SKM-1 treated with dmso at 0.1 percent for 144 hours (cell line): ENCODE results near the gene ASIC5.

Experiments
- DNase-seq: peaks from one replicate; lab custom pipeline; 2025; ENCODE audit not compliant: unreplicated experiment; lab: John Stamatoyannopoulos, UW

ASIC5 gene

GRCh38 chr4:155881555-155881954 lies 15.5 kb upstream of the ASIC5 start:
- no peak for DNase-seq

- DNase-seq = no peak
Observed at GRCh38 chr4:155879767-155880166, 13.7 kb upstream of the ASIC5 start.

- no peak for DNase-seq
Observed at GRCh38 chr4:155878611-155879010, 12.5 kb upstream of the ASIC5 start.

- DNase-seq = no peak
Observed at GRCh38 chr4:155877971-155878370, 11.9 kb upstream of the ASIC5 start.

- DNase-seq = no peak
Observed at GRCh38 chr4:155875878-155876277, 9.8 kb upstream of the ASIC5 start.

GRCh38 chr4:155855897-155856296 lies 10.2 kb downstream of the ASIC5 start:
- DNase-seq = no peak

GRCh38 chr4:155854582-155855226 lies 11.4 kb downstream of the ASIC5 start:
- no peak for DNase-seq

- no peak for DNase-seq
Observed at GRCh38 chr4:155853189-155853588, 12.9 kb downstream of the ASIC5 start.

- DNase-seq = no peak
Observed at GRCh38 chr4:155849042-155849441, 17.0 kb downstream of the ASIC5 start.

- no peak for DNase-seq
Observed at GRCh38 chr4:155846929-155847328, 19.1 kb downstream of the ASIC5 start.

- DNase-seq = no peak
Observed at GRCh38 chr4:155842080-155842479, 24.0 kb downstream of the ASIC5 start.

- no peak for DNase-seq
Observed at GRCh38 chr4:155837203-155837796, 28.8 kb downstream of the ASIC5 start.

- DNase-seq = no peak
Observed at GRCh38 chr4:155832664-155833063, 33.4 kb downstream of the ASIC5 start.

GRCh38 chr4:155828628-155829027 lies 37.4 kb downstream of the ASIC5 start:
- no peak for DNase-seq

GRCh38 chr4:155822572-155822971 lies 43.5 kb downstream of the ASIC5 start:
- no peak for DNase-seq

- DNase-seq = no peak
Observed at GRCh38 chr4:155820887-155821518, 45.1 kb downstream of the ASIC5 start.

GRCh38 chr4:155819066-155819465 lies 47.0 kb downstream of the ASIC5 start:
- DNase-seq = no peak

- DNase-seq = no peak
Observed at GRCh38 chr4:155818639-155819038, 47.4 kb downstream of the ASIC5 start.

- DNase-seq = no peak
Observed at GRCh38 chr4:155811083-155811482, 55.0 kb downstream of the ASIC5 start.

- DNase-seq = peak; percentile 79
Observed at GRCh38 chr4:155809835-155810234, 56.2 kb downstream of the ASIC5 start.

GRCh38 chr4:155807021-155807420 lies 59.1 kb downstream of the ASIC5 start:
- DNase-seq = no peak

GRCh38 chr4:155805016-155805415 lies 61.1 kb downstream of the ASIC5 start:
- DNase-seq = no peak
